Neural cell (in vitro differentiated cells): Measurements from ENCODE around the gene RYR3.
A peak's percentile ranks its signal among the peaks of the same experiment; 100 is the strongest.

ENCODE experiments used
- CTCF ChIP-seq: fragments of 450-650 bp; IDR thresholded peaks from 2 replicates; pipeline ENCODE4 v1.5.1; 2014; ENCODE audit warnings: antibody characterized with exemption, mild to moderate bottlenecking, moderate library complexity; ENCODE audit not compliant: poor library complexity, severe bottlenecking
- POLR2AphosphoS5 ChIP-seq: IDR thresholded peaks from 2 replicates; pipeline ENCODE4 v1.6.1; 2012

GRCh38 chr15:33700695-33701303 is 390.0 kb downstream of the RYR3 start:
- no peak for TF ChIP-seq POLR2AphosphoS5
- TF ChIP-seq CTCF: peak; percentile 98
